Measurements from ENCODE around the gene CCDC146.
"Not testable (repeated sequence)": the region's sequence is repeated elsewhere in the genome, so short reads cannot be mapped to it uniquely, and the experiment has no call there.

Gene CCDC146

GRCh38 chr7:77121860-77122681 lies at the start of gene CCDC146:
Gene CCDC146, plus strand, starts transcription at chr7:77122615. Its CDS starts 45,054 bp downstream, at chr7:77167669.
- peak; percentile 97 for DNase-seq

- DNase-seq = not testable (repeated sequence)
Observed at GRCh38 chr7:77074786-77075396, 47.5 kb upstream of the CCDC146 start.

- not testable (repeated sequence) for DNase-seq
Observed at GRCh38 chr7:77077060-77077459, 45.4 kb upstream of the CCDC146 start.

- not testable (repeated sequence) for DNase-seq
Observed at GRCh38 chr7:77079112-77079511, 43.3 kb upstream of the CCDC146 start.

- DNase-seq = not testable (repeated sequence)
Observed at GRCh38 chr7:77079624-77080023, 42.8 kb upstream of the CCDC146 start.

GRCh38 chr7:77080236-77080635 lies 42.2 kb upstream of the CCDC146 start:
- not testable (repeated sequence) for DNase-seq

GRCh38 chr7:77082192-77082591 lies 40.2 kb upstream of the CCDC146 start:
- DNase-seq = not testable (repeated sequence)

- DNase-seq = not testable (repeated sequence)
Observed at GRCh38 chr7:77092301-77092700, 30.1 kb upstream of the CCDC146 start.

GRCh38 chr7:77100501-77100900 lies 21.9 kb upstream of the CCDC146 start:
- not testable (repeated sequence) for DNase-seq

GRCh38 chr7:77101187-77101586 lies 21.2 kb upstream of the CCDC146 start:
- not testable (repeated sequence) for DNase-seq

- not testable (repeated sequence) for DNase-seq
Observed at GRCh38 chr7:77102671-77103070, 19.7 kb upstream of the CCDC146 start.

GRCh38 chr7:77105904-77106303 lies 16.5 kb upstream of the CCDC146 start:
- DNase-seq = not testable (repeated sequence)

GRCh38 chr7:77107659-77108058 lies 14.8 kb upstream of the CCDC146 start:
- not testable (repeated sequence) for DNase-seq

GRCh38 chr7:77108362-77108761 lies 14.1 kb upstream of the CCDC146 start:
- not testable (repeated sequence) for DNase-seq

GRCh38 chr7:77112719-77113306 lies 9.6 kb upstream of the CCDC146 start:
- DNase-seq = not testable (repeated sequence)

GRCh38 chr7:77125486-77125885 lies 3.1 kb downstream of the CCDC146 start:
- not testable (repeated sequence) for DNase-seq

GRCh38 chr7:77127009-77127408 lies 4.6 kb downstream of the CCDC146 start:
- DNase-seq = not testable (repeated sequence)

- DNase-seq = not testable (repeated sequence)
Observed at GRCh38 chr7:77128582-77129410, 6.4 kb downstream of the CCDC146 start.

GRCh38 chr7:77131781-77132180 lies 9.4 kb downstream of the CCDC146 start:
- DNase-seq = not testable (repeated sequence)

GRCh38 chr7:77138668-77139067 lies 16.3 kb downstream of the CCDC146 start:
- DNase-seq = not testable (repeated sequence)

- not testable (repeated sequence) for DNase-seq
Observed at GRCh38 chr7:77140291-77140690, 17.9 kb downstream of the CCDC146 start.

- not testable (repeated sequence) for DNase-seq
Observed at GRCh38 chr7:77152232-77152631, 29.8 kb downstream of the CCDC146 start.
